GM20000 (cell line): ENCODE measurements around the gene BSPH1.

ENCODE experiments used
- DNase-seq: peaks from one replicate; pipeline ENCODE4 v3.0.0; 2012; ENCODE audit warnings: low spot score
- TF ChIP-seq, protein P1 (sequence below): IDR thresholded peaks from 2 replicates; pipeline ENCODE4 v1.5.1; 2012; ENCODE audit warnings: mild to moderate bottlenecking, control low read depth; ENCODE audit errors: extremely low read depth, missing control alignments

The BSPH1 gene

GRCh38 chr19:48023011-48023410, 31.0 kb upstream of the BSPH1 start:
- TF ChIP-seq, protein P1, sequence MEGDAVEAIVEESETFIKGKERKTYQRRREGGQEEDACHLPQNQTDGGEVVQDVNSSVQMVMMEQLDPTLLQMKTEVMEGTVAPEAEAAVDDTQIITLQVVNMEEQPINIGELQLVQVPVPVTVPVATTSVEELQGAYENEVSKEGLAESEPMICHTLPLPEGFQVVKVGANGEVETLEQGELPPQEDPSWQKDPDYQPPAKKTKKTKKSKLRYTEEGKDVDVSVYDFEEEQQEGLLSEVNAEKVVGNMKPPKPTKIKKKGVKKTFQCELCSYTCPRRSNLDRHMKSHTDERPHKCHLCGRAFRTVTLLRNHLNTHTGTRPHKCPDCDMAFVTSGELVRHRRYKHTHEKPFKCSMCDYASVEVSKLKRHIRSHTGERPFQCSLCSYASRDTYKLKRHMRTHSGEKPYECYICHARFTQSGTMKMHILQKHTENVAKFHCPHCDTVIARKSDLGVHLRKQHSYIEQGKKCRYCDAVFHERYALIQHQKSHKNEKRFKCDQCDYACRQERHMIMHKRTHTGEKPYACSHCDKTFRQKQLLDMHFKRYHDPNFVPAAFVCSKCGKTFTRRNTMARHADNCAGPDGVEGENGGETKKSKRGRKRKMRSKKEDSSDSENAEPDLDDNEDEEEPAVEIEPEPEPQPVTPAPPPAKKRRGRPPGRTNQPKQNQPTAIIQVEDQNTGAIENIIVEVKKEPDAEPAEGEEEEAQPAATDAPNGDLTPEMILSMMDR: no peak
- no peak for DNase-seq

DNA sequence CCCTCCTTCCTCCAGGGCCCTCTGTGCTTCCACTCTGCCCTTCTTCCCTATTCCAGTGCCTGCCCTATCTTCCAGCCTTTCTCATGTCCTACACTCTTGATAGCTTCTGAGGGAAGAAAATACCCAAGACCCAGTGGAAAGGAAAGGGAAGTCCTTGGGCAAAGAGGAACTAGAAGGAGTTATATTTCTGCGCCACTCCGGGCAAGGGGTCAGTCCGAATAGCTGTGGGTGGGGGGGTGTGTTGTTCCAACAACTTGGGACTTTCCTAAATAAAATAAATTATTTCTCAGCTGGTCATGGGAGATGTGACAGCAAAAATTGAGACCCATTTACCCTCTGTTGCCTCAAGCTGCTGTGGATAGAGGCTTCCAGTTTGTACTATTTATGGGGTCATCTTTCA, 28.7 kb upstream of the BSPH1 start:
- DNase-seq: no peak
- TF ChIP-seq, protein P1: no peak

- DNase-seq: no peak
- TF ChIP-seq, protein P1: no peak
Observed at GRCh38 chr19:48010932-48011758, 19.2 kb upstream of the BSPH1 start.

DNA sequence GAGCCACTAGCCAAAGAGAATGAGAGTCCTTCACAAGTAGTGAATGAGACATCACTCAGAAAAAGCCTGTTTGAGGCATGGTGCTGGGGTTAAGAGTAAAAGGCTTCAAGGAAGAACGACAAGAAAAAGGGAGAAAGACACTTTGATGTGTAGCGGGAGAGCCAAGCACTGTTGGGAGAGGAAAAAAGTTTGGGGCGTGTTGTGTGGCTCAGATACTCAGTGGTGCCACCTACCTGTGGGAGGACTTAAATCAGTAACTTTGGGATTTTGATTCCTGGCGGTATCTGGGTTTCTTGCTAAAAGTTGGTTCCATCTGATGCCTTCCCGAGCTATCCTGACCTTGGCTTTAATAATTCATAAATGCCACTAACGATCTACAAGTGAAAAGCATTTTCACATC, 14.8 kb upstream of the BSPH1 start:
- TF ChIP-seq, protein P1: no peak
- no peak for DNase-seq

DNA sequence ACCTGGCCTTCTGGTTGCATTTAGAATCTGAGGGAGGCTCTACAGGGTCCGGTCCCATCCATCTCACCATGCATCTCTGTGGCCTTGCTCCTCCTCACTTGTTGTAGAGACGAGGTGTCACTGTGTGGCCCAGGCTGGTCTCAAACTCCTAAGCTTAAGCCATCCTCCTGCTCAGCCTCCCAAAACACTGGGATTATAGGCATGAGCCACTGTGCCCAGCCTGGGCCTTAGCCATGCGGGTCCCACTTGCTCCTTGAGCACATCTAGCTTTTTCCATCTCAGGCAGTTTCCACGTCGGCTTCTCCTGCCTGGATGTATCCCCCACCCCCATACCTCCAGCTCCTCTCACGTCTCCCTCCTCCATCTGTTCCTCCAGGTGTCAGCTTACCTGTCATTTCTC, 12.3 kb upstream of the BSPH1 start:
- TF ChIP-seq, protein P1: no peak

DNA sequence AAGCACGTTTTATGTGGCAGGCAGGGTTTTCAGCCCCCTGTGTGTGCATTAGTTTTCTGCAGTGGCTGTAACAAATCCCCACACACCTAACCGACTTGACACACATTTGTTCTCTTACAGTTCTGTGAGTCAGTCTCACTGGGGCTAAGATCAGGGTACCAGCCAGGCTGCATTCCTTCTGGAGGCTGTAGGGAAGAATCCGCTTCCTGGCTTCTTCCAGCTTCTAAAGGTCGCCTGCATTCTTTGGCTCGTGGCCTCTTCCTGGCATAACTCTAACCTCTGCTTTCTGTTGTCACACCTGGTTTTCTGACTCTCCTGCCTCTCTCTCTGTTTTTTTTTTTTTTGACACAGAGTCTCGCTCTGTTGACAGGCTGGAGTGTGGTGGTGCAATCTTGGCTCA, 8.9 kb upstream of the BSPH1 start:
- no peak for DNase-seq

More for the DNA sequence above, 12.3 kb upstream of the BSPH1 start:
- DNase-seq: no peak

GRCh38 chr19:47998800-47999199, 6.8 kb upstream of the BSPH1 start:
- DNase-seq: no peak
- TF ChIP-seq, protein P1: no peak

More for the DNA sequence above, 8.9 kb upstream of the BSPH1 start:
- TF ChIP-seq, protein P1: no peak
